ENCODE data around the gene MCM6.

MCM6 gene

Small RNAs within 50 kb of the gene (small RNA-seq; reads per million reads assigned to genes)
- gene RF00019 = 0 reads per million in 2 experiments
